GM21381 (cell line): ENCODE results near the gene ABCA12.

Experiments used
- ATAC-seq: cut with Tn5 transposase; IDR thresholded peaks from one replicate; pipeline ENCODE4 v1.9.1; 2021; ENCODE audit warnings: mild to moderate bottlenecking, moderate library complexity; ENCODE audit not compliant: unreplicated experiment

Gene ABCA12

GRCh38 chr2:214989187-214989586 lies 149.2 kb downstream of the ABCA12 start:
- no peak for ATAC-seq

GRCh38 chr2:214987261-214987660 lies 151.2 kb downstream of the ABCA12 start:
- no peak for ATAC-seq

DNA sequence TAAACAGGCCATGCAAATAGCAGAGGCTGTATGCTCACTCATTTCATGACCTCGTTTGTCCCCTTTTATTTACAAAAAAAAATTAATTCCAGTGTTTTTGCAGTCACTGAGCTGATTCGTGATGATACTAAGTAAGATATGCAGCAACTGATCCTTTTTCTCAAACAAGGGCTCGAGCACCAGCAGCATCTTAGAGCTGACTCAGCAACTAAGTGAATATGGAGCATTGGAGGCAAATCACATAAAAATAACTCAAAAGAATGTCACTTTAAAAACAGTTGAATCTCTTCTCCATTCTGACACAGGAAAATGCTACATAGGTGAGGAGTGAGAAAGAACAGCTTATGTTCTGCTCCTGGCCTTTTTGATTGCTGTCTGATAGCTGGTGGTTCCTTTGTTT lies 152.8 kb downstream of the ABCA12 start:
- no peak for ATAC-seq

DNA sequence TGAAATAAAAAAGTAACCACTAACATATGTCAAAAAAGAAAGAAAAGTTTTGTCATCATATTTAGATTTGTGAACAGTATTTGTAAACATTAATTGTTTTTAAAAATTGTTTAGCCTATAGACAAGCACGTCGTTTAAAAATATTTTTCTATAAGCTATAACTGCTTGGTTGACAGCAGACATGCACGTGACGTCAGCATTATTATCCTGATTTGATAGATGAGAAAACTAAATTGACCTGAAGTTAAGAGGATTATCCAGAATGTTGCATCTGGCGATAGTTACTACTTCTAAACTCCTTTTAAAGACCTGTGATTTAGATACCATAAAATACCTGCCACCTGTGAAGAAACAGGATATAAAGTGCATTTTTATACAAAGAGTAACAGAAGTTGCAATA lies 172.0 kb downstream of the ABCA12 start:
- ATAC-seq: no peak

- ATAC-seq: no peak
Observed at GRCh38 chr2:214960677-214961076, 177.7 kb downstream of the ABCA12 start.

DNA sequence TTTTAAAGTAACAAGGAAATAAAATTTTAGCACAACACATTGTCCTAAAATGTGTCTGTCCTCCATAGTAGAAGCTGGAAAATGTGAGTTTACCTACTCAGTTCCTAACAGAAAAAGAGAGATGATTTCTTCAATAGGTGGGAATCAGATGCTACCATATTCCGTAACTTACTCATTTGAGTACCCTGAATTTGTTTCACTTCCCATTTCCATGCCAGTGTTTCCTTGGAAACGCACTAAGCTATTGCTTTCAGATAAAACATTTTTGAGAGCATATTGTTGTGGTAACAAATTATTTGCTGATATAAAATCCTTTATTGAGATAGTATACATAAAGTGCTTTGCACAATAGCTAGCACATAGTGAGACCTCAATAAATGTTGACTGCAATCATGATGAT lies 191.5 kb downstream of the ABCA12 start:
- no peak for ATAC-seq

DNA sequence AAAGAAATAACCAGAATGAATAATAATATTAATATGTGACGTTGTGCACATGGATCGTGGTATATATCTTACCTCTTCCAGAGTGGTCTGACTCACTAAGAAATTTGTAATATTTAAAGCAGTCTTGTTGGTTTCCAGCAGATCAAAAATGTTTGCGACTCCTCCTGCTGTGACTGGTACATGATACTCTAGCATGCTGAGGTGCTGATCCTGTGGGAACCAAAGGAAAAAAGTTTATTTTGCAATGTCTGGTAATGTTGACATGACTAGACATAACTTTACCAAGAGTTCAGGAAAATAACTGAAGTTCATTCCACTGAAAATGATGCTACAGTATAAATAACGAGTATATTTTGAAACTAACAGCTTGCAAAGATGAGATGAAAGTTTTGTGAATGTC lies 204.4 kb downstream of the ABCA12 start:
- ATAC-seq: no peak

DNA sequence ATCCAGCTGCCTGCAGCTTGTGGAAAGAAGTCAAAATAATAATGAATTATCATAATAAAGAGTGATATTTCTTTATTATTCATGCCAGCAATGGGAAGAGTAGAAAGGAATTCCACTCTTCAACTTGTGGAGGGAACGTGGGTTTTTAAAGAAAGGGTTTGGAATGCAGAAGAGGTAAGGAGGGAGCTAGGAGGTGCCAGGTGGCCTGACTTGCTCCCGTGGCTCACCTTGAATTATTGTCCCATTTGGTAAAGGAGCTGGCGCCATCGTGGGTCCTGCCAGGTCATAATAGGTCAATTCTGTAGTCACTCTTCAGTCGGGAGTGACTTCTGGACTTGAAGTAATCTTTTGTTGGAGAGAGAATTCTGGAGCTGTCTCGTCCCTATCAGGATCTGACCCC lies 233.8 kb downstream of the ABCA12 start:
- ATAC-seq: no peak

GRCh38 chr2:214904176-214904575 lies 234.2 kb downstream of the ABCA12 start:
- ATAC-seq: no peak

DNA sequence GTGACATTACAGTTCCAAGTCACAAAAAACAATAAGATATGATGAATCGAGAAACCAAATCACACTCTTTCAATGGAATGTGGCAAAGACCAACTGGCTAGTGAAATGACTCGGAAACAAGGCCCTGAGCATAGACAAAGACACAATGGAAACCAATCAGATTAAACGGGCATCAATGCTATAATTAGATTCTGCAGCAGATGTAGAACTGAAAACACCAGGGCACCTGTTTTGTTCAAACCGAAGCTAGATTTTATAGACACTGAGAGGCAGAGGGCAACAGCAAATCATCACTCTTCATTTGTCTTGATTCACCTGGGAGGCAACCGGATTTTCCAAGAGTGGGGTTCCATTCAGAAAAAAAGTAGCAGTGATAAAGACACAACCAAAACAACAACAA lies 236.1 kb downstream of the ABCA12 start:
- ATAC-seq: no peak

DNA sequence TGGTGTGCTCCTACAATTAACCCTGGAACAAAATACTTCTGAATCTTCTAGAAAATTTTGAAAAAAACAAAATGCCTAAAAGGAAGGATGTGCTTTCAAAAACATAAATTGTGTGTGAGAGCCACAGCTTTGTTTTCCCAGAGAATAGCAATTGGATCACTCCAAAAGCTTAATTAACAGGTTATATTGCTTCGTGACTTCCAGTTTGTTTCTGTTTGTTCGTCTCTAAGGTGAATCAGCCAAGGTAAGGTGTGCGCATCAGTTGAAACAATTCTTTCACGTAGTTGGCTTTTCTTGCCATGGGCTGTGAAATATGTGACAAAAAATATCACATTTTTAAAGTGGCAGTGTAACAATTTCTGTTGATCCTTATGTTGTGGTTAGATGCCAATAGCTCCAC lies 238.7 kb downstream of the ABCA12 start:
- ATAC-seq: no peak

DNA sequence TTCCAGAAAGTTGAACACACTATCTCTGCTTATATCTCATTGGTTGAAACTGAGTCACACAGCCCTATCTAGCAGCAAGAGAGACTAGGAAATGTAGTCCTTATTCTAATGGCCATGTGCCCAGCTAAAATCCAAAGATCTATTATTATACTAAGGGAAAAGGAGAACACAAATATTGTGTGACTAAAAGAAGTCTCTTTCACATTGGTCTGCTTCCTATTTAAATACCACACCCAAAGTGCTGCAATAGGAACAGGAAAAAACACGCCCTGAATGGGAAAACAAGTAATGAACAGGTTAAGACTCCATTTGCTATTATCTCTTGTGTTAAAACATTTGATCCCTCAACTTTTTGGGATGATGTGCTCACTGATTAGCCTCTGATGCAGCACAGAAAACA lies 242.2 kb downstream of the ABCA12 start:
- ATAC-seq: no peak

- ATAC-seq: no peak
Observed at GRCh38 chr2:214895469-214895868, 243.0 kb downstream of the ABCA12 start.

GRCh38 chr2:214889301-214889700 lies 249.1 kb downstream of the ABCA12 start:
- no peak for ATAC-seq

DNA sequence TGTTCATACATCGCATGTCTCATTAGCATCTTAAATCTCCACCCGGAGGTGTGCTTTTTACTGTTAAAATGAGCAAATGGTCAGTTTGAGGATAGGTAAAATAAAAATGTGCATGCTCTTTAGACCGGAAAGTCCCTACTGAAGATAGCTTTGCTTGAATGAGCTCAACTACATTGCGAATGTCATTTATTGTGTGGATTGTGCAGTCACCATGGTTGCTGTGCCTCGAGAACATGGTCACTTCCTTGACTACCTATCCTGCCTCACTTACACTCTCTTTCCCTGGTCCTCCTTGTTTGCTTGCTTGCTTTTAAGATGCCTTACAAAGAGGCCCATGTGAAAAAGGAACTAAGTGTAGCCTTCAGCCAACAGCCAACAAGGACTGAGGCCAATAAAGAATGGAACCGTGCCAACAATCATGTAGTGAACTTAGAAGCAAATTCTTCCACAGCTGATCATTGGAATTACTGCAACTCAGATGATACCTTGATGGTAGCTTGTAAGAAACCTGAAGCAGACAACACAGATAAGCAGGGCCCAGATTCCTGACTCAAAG lies 256.7 kb downstream of the ABCA12 start:
- ATAC-seq: no peak
